CD4-positive, alpha-beta T cell treated with Interleukin-21 for 1 hour (primary cell): ENCODE data around the gene FBXO31.
A peak's percentile ranks its signal among the peaks of the same experiment; 100 is the strongest.
"Not testable (repeated sequence)": the region's sequence is repeated elsewhere in the genome, so short reads cannot be mapped to it uniquely, and the experiment has no call there.

ENCODE experiments used
- DNase-seq: peaks from one replicate; pipeline ENCODE4 v3.0.0-alpha.2; 2020

FBXO31 gene

GRCh38 chr16:87411375-87412271 lies 28.0 kb upstream of the FBXO31 start:
- DNase-seq, result no peak

GRCh38 chr16:87410968-87411367 lies 27.4 kb upstream of the FBXO31 start:
- no peak for DNase-seq

GRCh38 chr16:87410530-87410929 lies 27.0 kb upstream of the FBXO31 start:
- no peak for DNase-seq

- no peak for DNase-seq
These were observed 26.2 kb upstream of the FBXO31 start for GRCh38 chr16:87409781-87410180.

GRCh38 chr16:87409153-87409552 lies 25.6 kb upstream of the FBXO31 start:
- DNase-seq, result no peak

GRCh38 chr16:87407511-87408112 lies 24.0 kb upstream of the FBXO31 start:
- no peak for DNase-seq

GRCh38 chr16:87406495-87407088 lies 23.0 kb upstream of the FBXO31 start:
- no peak for DNase-seq

GRCh38 chr16:87404764-87405625 lies 21.4 kb upstream of the FBXO31 start:
- no peak for DNase-seq

GRCh38 chr16:87395181-87395842 lies 11.7 kb upstream of the FBXO31 start:
- no peak for DNase-seq

- no peak for DNase-seq
These were observed 10.1 kb upstream of the FBXO31 start for GRCh38 chr16:87393680-87394055.

GRCh38 chr16:87392821-87393679 lies 9.5 kb upstream of the FBXO31 start:
- peak; percentile 40 for DNase-seq

GRCh38 chr16:87391950-87392820 lies 8.6 kb upstream of the FBXO31 start, which contains the start of gene MAP1LC3B:
Gene MAP1LC3B (plus strand): TSS chr16:87392336. CDS start chr16:87392428, 92 bp downstream.
- peak; percentile 98 for DNase-seq

- no peak for DNase-seq
These were observed 7.9 kb upstream of the FBXO31 start for GRCh38 chr16:87391324-87391949.

- DNase-seq, result no peak
These were observed 7.2 kb upstream of the FBXO31 start for GRCh38 chr16:87390641-87391323.

- DNase-seq, result not testable (repeated sequence)
These were observed 6.3 kb upstream of the FBXO31 start for GRCh38 chr16:87389914-87390313.

- DNase-seq, result no peak
These were observed 5.7 kb upstream of the FBXO31 start for GRCh38 chr16:87389245-87389644.

GRCh38 chr16:87388818-87389134 lies 5.2 kb upstream of the FBXO31 start:
- DNase-seq, result no peak

- DNase-seq, result peak; percentile 96
These were observed 4.6 kb upstream of the FBXO31 start for GRCh38 chr16:87387942-87388817.

- DNase-seq, result not testable (repeated sequence)
These were observed 1.2 kb upstream of the FBXO31 start for GRCh38 chr16:87384875-87385167.
